Suprapubic skin (tissue), 4 donors: ENCODE measurements around the gene CUEDC1. TPM values are rescaled to one million over a fixed set of nuclear protein-coding genes. Genes with fewer than 3 reads are reported as not detected.

Source experiments
- DNase-seq, 2 donors: peaks; one replicate each; pipeline ENCODE4 v3.0.0-alpha.2; 2019; ENCODE audit warnings: low spot score in 2 of 2
- H3K27ac ChIP-seq: fragments of 200-600 bp; sonication (generic); one replicate; pipeline ENCODE4 v1.5.1; 2019
- H3K27me3 ChIP-seq: fragments of 200-600 bp; sonication (generic); one replicate; pipeline ENCODE4 v1.5.1; 2019
- H3K36me3 ChIP-seq: fragments of 200-600 bp; sonication (generic); one replicate; pipeline ENCODE4 v1.5.1; 2019
- H3K4me1 ChIP-seq: fragments of 200-600 bp; sonication (generic); one replicate; pipeline ENCODE4 v1.5.1; 2019
- H3K4me3 ChIP-seq: fragments of 200-600 bp; sonication (generic); one replicate; pipeline ENCODE4 v1.5.1; 2019; ENCODE audit warnings: mild to moderate bottlenecking
- H3K9me3 ChIP-seq: fragments of 200-600 bp; sonication (generic); one replicate; pipeline ENCODE4 v1.5.1; 2019
- CTCF ChIP-seq, 2 donors: fragments of 200-600 bp in 1 of 2; fragments of 450-650 bp in 1 of 2; sonication (generic) in 1 of 2; IDR thresholded peaks; one replicate each; pipeline ENCODE4 v1.5.1; 2016 to 2019; ENCODE audit warnings: antibody characterized with exemption in 2 of 2, mild to moderate bottlenecking in 1 of 2, moderate library complexity in 1 of 2
- EP300 ChIP-seq: sonication (generic); formaldehyde crosslinking; IDR thresholded peaks from one replicate; pipeline ENCODE4 v1.6.1; 2017; ENCODE audit warnings: antibody characterized with exemption
- POLR2A ChIP-seq, 2 donors: fragments of 450-650 bp; IDR thresholded peaks; one replicate each; pipeline ENCODE4 v1.6.1; 2017; ENCODE audit warnings: antibody characterized with exemption in 2 of 2, mild to moderate bottlenecking in 2 of 2, moderate library complexity in 2 of 2
- POLR2AphosphoS5 ChIP-seq, 3 donors: sonication (generic); formaldehyde crosslinking; IDR thresholded peaks; one replicate each; pipeline ENCODE4 v1.6.1; 2017; ENCODE audit warnings: antibody characterized with exemption in 3 of 3
- WGBS: methylation state at CpG from one replicate; pipeline ENCODE4 v1.1.5; 2018; 5-methylcytosine and 5-hydroxymethylcytosine counted together
- total RNA-seq, 4 donors: library from RNA; depleted of rRNA; stranded (reverse); fragments of >200 nt; gene quantifications; one replicate each; pipeline ENCODE4 v1.1.0, GENCODE V29; 2016

Gene CUEDC1
- total RNA-seq, 4 donors from 2014 or later = 5.1 to 34.2 (median 12.8) TPM

GRCh38 chr17:57862694-57863667 is 92.2 kb downstream of the CUEDC1 start:
- TF ChIP-seq POLR2A (IDR thresholded peaks at IDR 0.05) = no peak
- no peak for TF ChIP-seq EP300
- no peak for TF ChIP-seq CTCF (IDR thresholded peaks at IDR 0.05)
- no peak for TF ChIP-seq POLR2AphosphoS5 (IDR thresholded peaks at IDR 0.05)
- Histone ChIP-seq H3K27me3 (no peaks in the 10 kb centered on the region), H3K4me1 (peaks cover 43% of the 10 kb centered on the region), H3K36me3 (peaks cover 8% of the 10 kb centered on the region), H3K4me3 (no peak overlapping the region), H3K9me3 (no peaks in the 10 kb centered on the region), H3K27ac (no peak overlapping the region)
- 72% methylated on average over 16 of the region's 16 CpGs for WGBS
- DNase-seq = peak in 1 of 2 donors; percentile 54

- TF ChIP-seq CTCF (IDR thresholded peaks at IDR 0.05) = no peak
- no peak for TF ChIP-seq POLR2AphosphoS5 (IDR thresholded peaks at IDR 0.05)
- no peak for TF ChIP-seq EP300
- no peak for TF ChIP-seq POLR2A (IDR thresholded peaks at IDR 0.05)
- peak overlapping the region; percentile 62 for H3K27ac ChIP-seq
- peak; percentile 80 to 86 for DNase-seq
- H3K36me3 ChIP-seq = peaks cover 8% of the 10 kb centered on the region
- H3K4me3 ChIP-seq = peak overlapping the region; percentile 53
- peaks cover 38% of the 10 kb centered on the region for H3K4me1 ChIP-seq
- no peaks in the 10 kb centered on the region for H3K9me3 ChIP-seq
- H3K27me3 ChIP-seq = no peaks in the 10 kb centered on the region
- WGBS = 59% methylated on average over 6 of the region's 58 CpGs
These were observed 93.2 kb downstream of the CUEDC1 start for GRCh38 chr17:57861790-57862693.

GRCh38 chr17:57861000-57861789 is 94.0 kb downstream of the CUEDC1 start:
- no peaks in the 10 kb centered on the region for H3K9me3 ChIP-seq
- DNase-seq = peak in 1 of 2 donors; percentile 83
- peak overlapping the region; percentile 62 for H3K27ac ChIP-seq
- H3K4me1 ChIP-seq = peaks cover 36% of the 10 kb centered on the region
- TF ChIP-seq EP300 (no peak), CTCF (IDR thresholded peaks at IDR 0.05) (no peak), POLR2A (IDR thresholded peaks at IDR 0.05) (no peak), POLR2AphosphoS5 (IDR thresholded peaks at IDR 0.05) (no peak)
- H3K4me3 ChIP-seq = peak overlapping the region; percentile 53
- WGBS = 1% methylated on average over 21 of the region's 34 CpGs
- no peaks in the 10 kb centered on the region for H3K27me3 ChIP-seq
- H3K36me3 ChIP-seq = peaks cover 5% of the 10 kb centered on the region

GRCh38 chr17:57860414-57860999 is 94.7 kb downstream of the CUEDC1 start:
- H3K4me3 ChIP-seq = peak overlapping the region; percentile 53
- no peaks in the 10 kb centered on the region for H3K36me3 ChIP-seq
- no peak for DNase-seq
- TF ChIP-seq EP300 = no peak
- peak overlapping the region; percentile 43 for H3K27ac ChIP-seq
- no peaks in the 10 kb centered on the region for H3K9me3 ChIP-seq
- 51% methylated on average over 5 of the region's 6 CpGs for WGBS
- H3K4me1 ChIP-seq = peaks cover 36% of the 10 kb centered on the region
- no peaks in the 10 kb centered on the region for H3K27me3 ChIP-seq
